K562 (cell line): ENCODE measurements around the gene SNX9. TPM values are rescaled to one million over a fixed set of nuclear protein-coding genes. Genes with fewer than 3 reads are reported as not detected.

ENCODE experiments used
- ARID4B ChIP-seq: sonication (generic); formaldehyde crosslinking; IDR thresholded peaks from 2 replicates; pipeline ENCODE4 v1.8.0; 2022; ENCODE audit warnings: mild to moderate bottlenecking, missing genetic modification reagents
- ARNT ChIP-seq, 2 experiments: fragments of 450-650 bp; IDR thresholded peaks; 2 replicates each; pipeline ENCODE4 v1.6.1; 2016; ENCODE audit warnings: mild to moderate bottlenecking in 1 of 2
- DPF2 ChIP-seq: fragments of 450-650 bp; IDR thresholded peaks from 2 replicates; pipeline ENCODE4 v1.6.1; 2016
- ELF4 ChIP-seq: fragments of 450-650 bp; formaldehyde crosslinking; IDR thresholded peaks from 2 replicates; pipeline ENCODE4 v1.4.0; 2022; ENCODE audit warnings: missing genetic modification characterization
- GABPB1 ChIP-seq: sonication (generic); formaldehyde crosslinking; IDR thresholded peaks from 2 replicates; pipeline ENCODE4 v1.8.0; 2022; ENCODE audit warnings: mild to moderate bottlenecking, missing genetic modification reagents
- HBP1 ChIP-seq: fragments of 450-650 bp; formaldehyde crosslinking; IDR thresholded peaks from 2 replicates; pipeline ENCODE4 v1.4.0; 2022; ENCODE audit warnings: missing genetic modification characterization
- HDAC8 ChIP-seq: fragments of 450-650 bp; IDR thresholded peaks from 2 replicates; pipeline ENCODE4 v1.6.1; 2016; ENCODE audit warnings: mild to moderate bottlenecking, missing genetic modification characterization, moderate library complexity, missing compliant biosample characterization
- PTBP1 ChIP-seq: fragments of 200-400 bp; formaldehyde crosslinking; IDR thresholded peaks from 2 replicates; pipeline ENCODE4 v1.6.1; 2017; ENCODE audit warnings: low read depth, low read length
- STAG1 ChIP-seq: sonication (generic); formaldehyde crosslinking; IDR thresholded peaks from 2 replicates; pipeline ENCODE4 v1.5.0; 2020; ENCODE audit warnings: missing genetic modification reagents, borderline replicate concordance
- ZBTB49 ChIP-seq: sonication (generic); formaldehyde crosslinking; IDR thresholded peaks from 2 replicates; pipeline ENCODE4 v1.8.0; 2022; ENCODE audit warnings: missing genetic modification reagents, mild to moderate bottlenecking, borderline replicate concordance
- ZSCAN29 ChIP-seq: fragments of 450-650 bp; IDR thresholded peaks from 2 replicates; pipeline ENCODE4 v1.6.1; 2017
- polyA plus RNA-seq, 8 experiments: library from polyadenylated mRNA; depleted of rRNA in 4 of 8; stranded (reverse) in 5 of 8; unstranded in 3 of 8; fragments of >200 nt; fragmentation: Nextera tagmentation in 2 of 8; fragmentation: Illumina TruSeq in 1 of 8; extraction: Ambion mirVana in 2 of 8; extraction: Trizol in 1 of 8; gene quantifications; 2 replicates each; pipeline versions ENCODE4 v1.2.1 to v1.2.3, GENCODE V29; 2011 to 2014; ENCODE audit warnings: inconsistent platforms in 1 of 8, missing spikeins in 1 of 8
- total RNA-seq, 7 experiments: library from RNA; depleted of rRNA in 6 of 7; stranded (reverse); fragments of >200 nt in 6 of 7; fragmentation: Illumina TruSeq in 2 of 7; extraction: Trizol in 2 of 7; gene quantifications; 2 replicates each; pipeline versions ENCODE4 v1.2.1 to v1.2.3, GENCODE V29; 2011 to 2021; ENCODE audit warnings: low replicate concordance in 1 of 7
- TF ChIP-seq, protein P1 (sequence below): fragments of 250-450 bp; sonication (Bioruptor Pico); IDR thresholded peaks from 2 replicates; pipeline ENCODE4 v1.9.0; 2021; ENCODE audit warnings: mild to moderate bottlenecking
- TF ChIP-seq, protein P2 (sequence below), 3 experiments: fragments of 200-800 bp in 1 of 3; fragments of 250-450 bp in 1 of 3; fragments of 450-650 bp in 1 of 3; sonication (Bioruptor Pico) in 1 of 3; sonication (Bioruptor generic) in 1 of 3; formaldehyde crosslinking in 1 of 3; IDR thresholded peaks; 2 replicates each; pipeline versions ENCODE4 v1.6.1 to v1.8.0; 2016 to 2022; ENCODE audit warnings: mild to moderate bottlenecking in 2 of 3, missing genetic modification characterization in 2 of 3, missing compliant biosample characterization in 1 of 3, moderate library complexity in 1 of 3

SNX9 gene
- total and polyA plus RNA-seq, 9 of the 15 experiments (the other 6 are each of a cell fraction or from before 2014, with no cell fraction given): 6.0 to 81.7 (median 57.1) TPM

DNA sequence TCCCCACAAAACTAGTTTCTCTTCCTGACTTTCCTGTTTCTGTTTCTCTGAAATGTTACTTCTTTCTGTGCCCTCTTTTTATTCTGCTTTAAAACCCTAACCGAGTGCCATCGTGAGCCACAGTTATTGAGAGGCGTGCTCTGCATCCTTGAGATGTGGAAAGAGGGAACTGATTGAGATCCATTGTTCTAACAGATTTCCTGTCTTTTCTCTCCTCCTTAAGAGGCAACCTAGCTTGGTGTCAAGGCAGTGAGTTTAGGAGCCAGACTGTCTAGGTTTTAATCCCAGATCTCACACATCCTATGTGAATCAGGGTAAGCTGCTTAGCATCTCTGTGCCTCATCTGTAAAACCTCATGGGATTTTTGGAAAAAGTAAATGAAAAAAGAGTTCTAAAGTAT lies 57.5 kb downstream of the SNX9 start (continued):
- TF ChIP-seq ELF4 (CRISPR knock-in tag): no peak
- TF ChIP-seq STAG1 (CRISPR knock-in tag): no peak
- TF ChIP-seq ARNT (IDR thresholded peaks at IDR 0.05): no peak
- TF ChIP-seq, protein P1, sequence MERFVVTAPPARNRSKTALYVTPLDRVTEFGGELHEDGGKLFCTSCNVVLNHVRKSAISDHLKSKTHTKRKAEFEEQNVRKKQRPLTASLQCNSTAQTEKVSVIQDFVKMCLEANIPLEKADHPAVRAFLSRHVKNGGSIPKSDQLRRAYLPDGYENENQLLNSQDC (CRISPR knock-in tag): no peak
- TF ChIP-seq, protein P2, sequence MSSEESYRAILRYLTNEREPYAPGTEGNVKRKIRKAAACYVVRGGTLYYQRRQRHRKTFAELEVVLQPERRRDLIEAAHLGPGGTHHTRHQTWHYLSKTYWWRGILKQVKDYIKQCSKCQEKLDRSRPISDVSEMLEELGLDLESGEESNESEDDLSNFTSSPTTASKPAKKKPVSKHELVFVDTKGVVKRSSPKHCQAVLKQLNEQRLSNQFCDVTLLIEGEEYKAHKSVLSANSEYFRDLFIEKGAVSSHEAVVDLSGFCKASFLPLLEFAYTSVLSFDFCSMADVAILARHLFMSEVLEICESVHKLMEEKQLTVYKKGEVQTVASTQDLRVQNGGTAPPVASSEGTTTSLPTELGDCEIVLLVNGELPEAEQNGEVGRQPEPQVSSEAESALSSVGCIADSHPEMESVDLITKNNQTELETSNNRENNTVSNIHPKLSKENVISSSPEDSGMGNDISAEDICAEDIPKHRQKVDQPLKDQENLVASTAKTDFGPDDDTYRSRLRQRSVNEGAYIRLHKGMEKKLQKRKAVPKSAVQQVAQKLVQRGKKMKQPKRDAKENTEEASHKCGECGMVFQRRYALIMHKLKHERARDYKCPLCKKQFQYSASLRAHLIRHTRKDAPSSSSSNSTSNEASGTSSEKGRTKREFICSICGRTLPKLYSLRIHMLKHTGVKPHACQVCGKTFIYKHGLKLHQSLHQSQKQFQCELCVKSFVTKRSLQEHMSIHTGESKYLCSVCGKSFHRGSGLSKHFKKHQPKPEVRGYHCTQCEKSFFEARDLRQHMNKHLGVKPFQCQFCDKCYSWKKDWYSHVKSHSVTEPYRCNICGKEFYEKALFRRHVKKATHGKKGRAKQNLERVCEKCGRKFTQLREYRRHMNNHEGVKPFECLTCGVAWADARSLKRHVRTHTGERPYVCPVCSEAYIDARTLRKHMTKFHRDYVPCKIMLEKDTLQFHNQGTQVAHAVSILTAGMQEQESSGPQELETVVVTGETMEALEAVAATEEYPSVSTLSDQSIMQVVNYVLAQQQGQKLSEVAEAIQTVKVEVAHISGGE (CRISPR knock-in tag; IDR thresholded peaks at IDR 0.05): no peak
- TF ChIP-seq DPF2: no peak
- TF ChIP-seq HDAC8 (tag): no peak
- TF ChIP-seq ZSCAN29: no peak
- TF ChIP-seq PTBP1: no peak
- TF ChIP-seq ZBTB49 (CRISPR knock-in tag): no peak
- TF ChIP-seq GABPB1 (CRISPR knock-in tag): no peak
- no peak for TF ChIP-seq ARID4B (CRISPR knock-in tag)
- no peak for TF ChIP-seq HBP1 (CRISPR knock-in tag)
